Osteoblast (primary cell): ENCODE results near the gene METTL17. TPM values are rescaled to one million over a fixed set of nuclear protein-coding genes. Genes with fewer than 3 reads are reported as not detected.

Experiments
- DNase-seq: peaks from one replicate; pipeline ENCODE4 v3.0.0; 2011; ENCODE audit warnings: low spot score, mixed read lengths; ENCODE audit not compliant: insufficient read length; ENCODE audit errors: missing footprints
- H2AFZ ChIP-seq: 2 replicates; pipeline ENCODE4 v1.6.0; 2011; ENCODE audit warnings: mild to moderate bottlenecking, low read length
- H3K27ac ChIP-seq: 2 replicates; pipeline ENCODE4 v1.5.1; 2011; ENCODE audit warnings: mild to moderate bottlenecking, low read depth, low read length, moderate library complexity
- H3K27me3 ChIP-seq: 2 replicates; pipeline ENCODE4 v1.6.0; 2012; ENCODE audit warnings: mild to moderate bottlenecking, control low read depth, inconsistent platforms, low read length, moderate library complexity; ENCODE audit not compliant: insufficient read depth
- H3K36me3 ChIP-seq: 2 replicates; pipeline ENCODE4 v1.5.1; 2011; ENCODE audit warnings: mild to moderate bottlenecking, low read length, control low read depth, moderate library complexity; ENCODE audit not compliant: insufficient read depth
- H3K4me1 ChIP-seq: 2 replicates; pipeline ENCODE4 v1.5.1; 2011; ENCODE audit warnings: mild to moderate bottlenecking, low read length, control low read depth, moderate library complexity; ENCODE audit not compliant: insufficient read depth
- H3K4me2 ChIP-seq: 2 replicates; pipeline ENCODE4 v1.6.0; 2011; ENCODE audit warnings: mild to moderate bottlenecking, low read length; ENCODE audit not compliant: insufficient read depth
- H3K4me3 ChIP-seq: fragments of 200-600 bp; sonication (generic); 3 replicates; pipeline ENCODE4 v1.5.1; 2012; ENCODE audit warnings: mild to moderate bottlenecking, low read length, inconsistent platforms; ENCODE audit not compliant: insufficient read depth
- H3K79me2 ChIP-seq: 2 replicates; pipeline ENCODE4 v1.6.0; 2012; ENCODE audit warnings: mild to moderate bottlenecking, low read length, control low read depth, inconsistent platforms; ENCODE audit not compliant: insufficient read depth
- H3K9me3 ChIP-seq: 2 replicates; pipeline ENCODE4 v1.5.1; 2011; ENCODE audit warnings: low read depth, low read length, control low read depth
- H4K20me1 ChIP-seq: 2 replicates; pipeline ENCODE4 v1.6.0; 2012; ENCODE audit warnings: mild to moderate bottlenecking, low read length, control low read depth; ENCODE audit not compliant: insufficient read depth
- CTCF ChIP-seq: IDR thresholded peaks from 2 replicates; pipeline ENCODE4 v1.5.1; 2011; ENCODE audit warnings: mild to moderate bottlenecking, low read depth, low read length, moderate library complexity; ENCODE audit errors: extremely low read depth
- total RNA-seq: library from RNA; depleted of rRNA; stranded (reverse); fragments of >200 nt; gene quantifications from 2 replicates; pipeline ENCODE4 v1.2.3, GENCODE V29; 2012

METTL17 gene
- total RNA-seq, 1 donor = 50.3 TPM

GRCh38 chr14:21026988-21027315 is 37.2 kb downstream of the METTL17 start:
- no peaks in the 10 kb centered on the region for H4K20me1 ChIP-seq
- no peaks in the 10 kb centered on the region for H3K9me3 ChIP-seq
- DNase-seq = peak; percentile 37
- no peaks in the 10 kb centered on the region for H3K36me3 ChIP-seq
- H3K4me2 ChIP-seq = no peak overlapping the region
- H3K4me3 ChIP-seq = no peak overlapping the region
- H2AFZ ChIP-seq = no peak overlapping the region
- no peaks in the 10 kb centered on the region for H3K79me2 ChIP-seq
- no peak for TF ChIP-seq CTCF
- H3K27ac ChIP-seq = no peak overlapping the region
- H3K27me3 ChIP-seq = peaks cover 61% of the 10 kb centered on the region
- no peaks in the 10 kb centered on the region for H3K4me1 ChIP-seq

GRCh38 chr14:21029917-21030316 is 40.1 kb downstream of the METTL17 start, which contains the start of gene TPPP2:
TSS of gene TPPP2 (plus strand) at chr14:21030217. CDS start at chr14:21030582, 365 bp downstream.
- DNase-seq = no peak
- Histone ChIP-seq H2AFZ (no peak within 1 kb of the TSS), H3K27ac (no peak within 1 kb of the TSS), H3K9me3 (no peaks in the 10 kb centered on the region), H3K79me2 (no peaks in the 10 kb centered on the region), H3K4me2 (no peak within 1 kb of the TSS), H3K27me3 (peaks cover 57% of the 10 kb centered on the region), H3K36me3 (no peaks in the 10 kb centered on the region), H3K4me3 (no peak within 1 kb of the TSS), H4K20me1 (no peaks in the 10 kb centered on the region), H3K4me1 (no peaks in the 10 kb centered on the region)
- TF ChIP-seq CTCF = no peak

- H3K4me2 ChIP-seq = no peak overlapping the region
- no peak overlapping the region for H2AFZ ChIP-seq
- no peak for TF ChIP-seq CTCF
- no peak overlapping the region for H3K27ac ChIP-seq
- H3K4me1 ChIP-seq = no peaks in the 10 kb centered on the region
- no peak overlapping the region for H3K4me3 ChIP-seq
- H3K79me2 ChIP-seq = no peaks in the 10 kb centered on the region
- no peaks in the 10 kb centered on the region for H3K9me3 ChIP-seq
- no peaks in the 10 kb centered on the region for H3K36me3 ChIP-seq
- DNase-seq = peak; percentile 62
- no peaks in the 10 kb centered on the region for H4K20me1 ChIP-seq
- peaks cover 59% of the 10 kb centered on the region for H3K27me3 ChIP-seq
These were observed 40.8 kb downstream of the METTL17 start for GRCh38 chr14:21030531-21030930.

- Histone ChIP-seq H3K27ac (no peak overlapping the region), H4K20me1 (no peaks in the 10 kb centered on the region), H3K9me3 (no peaks in the 10 kb centered on the region), H2AFZ (no peak overlapping the region), H3K4me2 (no peak overlapping the region), H3K36me3 (no peaks in the 10 kb centered on the region), H3K79me2 (no peaks in the 10 kb centered on the region), H3K4me1 (no peaks in the 10 kb centered on the region), H3K4me3 (no peak overlapping the region), H3K27me3 (peaks cover 49% of the 10 kb centered on the region)
- no peak for TF ChIP-seq CTCF
- no peak for DNase-seq
These were observed 42.7 kb downstream of the METTL17 start for GRCh38 chr14:21032326-21033132.
